GM21360 (cell line): ENCODE results near the gene RIOX2.

Source experiments
- ATAC-seq: cut with Tn5 transposase; IDR thresholded peaks from one replicate; pipeline ENCODE4 v1.9.1; 2021; ENCODE audit warnings: mild to moderate bottlenecking, moderate library complexity; ENCODE audit not compliant: unreplicated experiment

Gene RIOX2

GRCh38 chr3:97990624-97991292 lies 18.5 kb upstream of the RIOX2 start:
- no peak for ATAC-seq

GRCh38 chr3:97988784-97989568 lies 16.7 kb upstream of the RIOX2 start:
- ATAC-seq, result no peak

- ATAC-seq, result no peak
Observed at GRCh38 chr3:97987306-97987705, 15.1 kb upstream of the RIOX2 start.

- no peak for ATAC-seq
Observed at GRCh38 chr3:97983933-97984491, 11.8 kb upstream of the RIOX2 start.

- ATAC-seq, result no peak
Observed at GRCh38 chr3:97981886-97982285, 9.7 kb upstream of the RIOX2 start.

GRCh38 chr3:97979610-97980009 lies 7.4 kb upstream of the RIOX2 start:
- no peak for ATAC-seq

GRCh38 chr3:97975466-97975865 lies 3.2 kb upstream of the RIOX2 start:
- no peak for ATAC-seq

GRCh38 chr3:97974996-97975395 lies 2.8 kb upstream of the RIOX2 start:
- no peak for ATAC-seq

- ATAC-seq, result no peak
Observed at GRCh38 chr3:97972976-97973375, 745 bp upstream of the RIOX2 start.

- no peak for ATAC-seq
Observed at GRCh38 chr3:97970956-97971620, 1.1 kb downstream of the RIOX2 start.

- ATAC-seq, result no peak
Observed at GRCh38 chr3:97970156-97970555, 2.1 kb downstream of the RIOX2 start.

- no peak for ATAC-seq
Observed at GRCh38 chr3:97969541-97969940, 2.7 kb downstream of the RIOX2 start.

GRCh38 chr3:97968376-97968775 lies 3.9 kb downstream of the RIOX2 start:
- ATAC-seq, result no peak

GRCh38 chr3:97967966-97968365 lies 4.3 kb downstream of the RIOX2 start:
- ATAC-seq, result no peak

- no peak for ATAC-seq
Observed at GRCh38 chr3:97960993-97961766, 11.1 kb downstream of the RIOX2 start.

GRCh38 chr3:97960551-97960950 lies 11.7 kb downstream of the RIOX2 start:
- no peak for ATAC-seq

- no peak for ATAC-seq
Observed at GRCh38 chr3:97959872-97960271, 12.4 kb downstream of the RIOX2 start.

- no peak for ATAC-seq
Observed at GRCh38 chr3:97958796-97959195, 13.4 kb downstream of the RIOX2 start.

- ATAC-seq, result no peak
Observed at GRCh38 chr3:97958396-97958795, 13.8 kb downstream of the RIOX2 start.

GRCh38 chr3:97957617-97958311 lies 14.5 kb downstream of the RIOX2 start:
- no peak for ATAC-seq
